Fibroblast of the conjunctiva (primary cell): ENCODE measurements around the gene PLXNB3.
"Not testable (repeated sequence)": the region's sequence is repeated elsewhere in the genome, so short reads cannot be mapped to it uniquely, and the experiment has no call there.

ENCODE experiments used
- DNase-seq: peaks from one replicate; pipeline ENCODE4 v3.0.0-alpha.2; 2010; ENCODE audit warnings: low read depth

PLXNB3 gene

GRCh38 chrX:153763989-153764755 is at the start of gene PLXNB3:
TSS of gene PLXNB3 (plus strand) at chrX:153764249. CDS start at chrX:153765536, 1,287 bp downstream.
- DNase-seq: peak; percentile 41

- no peak for DNase-seq
Measured at GRCh38 chrX:153714256-153714655, 49.8 kb upstream of the PLXNB3 start.

DNA sequence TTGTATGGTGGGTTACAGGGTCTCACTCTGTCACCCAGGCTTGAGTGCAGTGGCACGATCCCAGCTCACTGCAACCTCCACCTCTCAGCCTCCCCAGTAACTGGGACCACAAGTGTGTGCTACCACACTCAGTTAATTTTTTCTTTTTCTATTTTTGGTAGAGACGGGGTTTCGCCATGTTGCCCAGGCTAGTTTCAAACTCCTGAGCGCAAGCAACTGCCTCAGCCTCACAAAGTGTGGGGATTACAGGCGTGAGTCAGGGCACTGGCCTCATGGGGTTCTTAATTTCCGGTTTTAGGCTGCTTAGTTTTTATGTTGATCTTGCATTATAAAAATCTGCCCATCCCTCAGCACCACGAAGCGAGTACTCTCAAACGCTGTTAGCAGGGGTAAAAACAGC is 46.6 kb upstream of the PLXNB3 start:
- no peak for DNase-seq

GRCh38 chrX:153719238-153719637 is 44.8 kb upstream of the PLXNB3 start:
- DNase-seq: no peak

DNA sequence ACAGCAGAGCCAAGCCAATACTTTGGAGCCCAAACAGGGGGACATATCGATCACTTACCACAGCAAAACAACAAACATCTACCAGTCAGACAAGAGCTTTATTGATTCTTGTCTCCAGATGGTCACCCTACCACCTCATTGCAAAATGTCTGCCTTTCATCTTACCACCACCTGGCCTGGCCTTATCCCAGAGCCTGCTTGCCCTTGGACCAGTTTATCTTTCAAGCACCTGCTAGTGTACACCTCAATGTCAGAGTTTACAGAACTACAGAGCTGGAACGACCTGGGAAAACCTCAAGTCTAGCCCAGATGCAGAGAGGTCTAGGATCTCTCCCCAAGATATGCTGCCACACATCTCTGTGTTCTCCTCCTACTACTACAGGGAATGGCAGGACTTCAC is 44.3 kb upstream of the PLXNB3 start:
- DNase-seq: no peak

DNA sequence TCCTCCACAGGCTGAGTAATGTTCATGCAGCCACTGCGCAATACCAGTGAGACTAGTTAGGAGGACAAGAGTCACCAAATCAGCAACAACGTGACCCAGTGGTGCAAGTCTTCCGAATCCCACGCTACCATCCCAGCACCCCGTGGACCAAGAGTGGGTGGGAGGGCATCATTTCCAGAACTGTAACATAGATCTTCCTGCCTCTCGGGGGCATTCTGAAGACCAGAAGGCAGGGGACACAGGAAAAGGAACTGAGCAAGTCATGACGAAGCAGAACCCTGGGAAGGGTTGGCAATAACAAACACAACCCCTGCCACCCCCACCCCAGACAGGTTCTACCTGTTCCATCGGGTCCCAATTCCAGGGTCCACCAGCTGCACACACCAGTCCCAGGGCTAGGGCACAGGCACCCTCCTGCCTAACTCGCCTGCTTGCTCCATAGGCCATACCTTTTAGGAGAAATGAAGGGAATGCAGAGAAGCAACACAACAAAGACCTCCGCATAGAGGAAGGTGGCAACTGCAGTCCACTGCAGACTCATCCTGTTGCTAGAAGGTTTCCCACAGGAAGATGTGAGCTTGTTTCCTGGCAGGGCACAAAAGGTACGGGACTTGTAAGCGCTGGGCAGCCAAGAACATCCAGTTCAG is 41.2 kb upstream of the PLXNB3 start:
- no peak for DNase-seq

- DNase-seq: no peak
Measured at GRCh38 chrX:153723351-153724251, 40.4 kb upstream of the PLXNB3 start.

GRCh38 chrX:153724252-153725038 is 39.6 kb upstream of the PLXNB3 start, which contains the start of the genes ABCD1 and BCAP31:
TSS of gene ABCD1 (plus strand) at chrX:153724856. CDS start at chrX:153725267, 411 bp downstream.
TSS of gene BCAP31 (minus strand) at chrX:153724387. CDS start at chrX:153723244, 1,143 bp downstream.
- peak; percentile 69 for DNase-seq

DNA sequence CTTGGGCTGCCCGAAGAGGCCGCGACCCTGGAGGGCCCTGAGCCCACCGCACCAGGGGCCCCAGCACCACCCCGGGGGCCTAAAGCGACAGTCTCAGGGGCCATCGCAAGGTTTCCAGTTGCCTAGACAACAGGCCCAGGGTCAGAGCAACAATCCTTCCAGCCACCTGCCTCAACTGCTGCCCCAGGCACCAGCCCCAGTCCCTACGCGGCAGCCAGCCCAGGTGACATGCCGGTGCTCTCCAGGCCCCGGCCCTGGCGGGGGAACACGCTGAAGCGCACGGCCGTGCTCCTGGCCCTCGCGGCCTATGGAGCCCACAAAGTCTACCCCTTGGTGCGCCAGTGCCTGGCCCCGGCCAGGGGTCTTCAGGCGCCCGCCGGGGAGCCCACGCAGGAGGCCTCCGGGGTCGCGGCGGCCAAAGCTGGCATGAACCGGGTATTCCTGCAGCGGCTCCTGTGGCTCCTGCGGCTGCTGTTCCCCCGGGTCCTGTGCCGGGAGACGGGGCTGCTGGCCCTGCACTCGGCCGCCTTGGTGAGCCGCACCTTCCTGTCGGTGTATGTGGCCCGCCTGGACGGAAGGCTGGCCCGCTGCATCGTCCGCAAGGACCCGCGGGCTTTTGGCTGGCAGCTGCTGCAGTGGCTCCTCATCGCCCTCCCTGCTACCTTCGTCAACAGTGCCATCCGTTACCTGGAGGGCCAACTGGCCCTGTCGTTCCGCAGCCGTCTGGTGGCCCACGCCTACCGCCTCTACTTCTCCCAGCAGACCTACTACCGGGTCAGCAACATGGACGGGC is 38.8 kb upstream of the PLXNB3 start:
- no peak for DNase-seq

DNA sequence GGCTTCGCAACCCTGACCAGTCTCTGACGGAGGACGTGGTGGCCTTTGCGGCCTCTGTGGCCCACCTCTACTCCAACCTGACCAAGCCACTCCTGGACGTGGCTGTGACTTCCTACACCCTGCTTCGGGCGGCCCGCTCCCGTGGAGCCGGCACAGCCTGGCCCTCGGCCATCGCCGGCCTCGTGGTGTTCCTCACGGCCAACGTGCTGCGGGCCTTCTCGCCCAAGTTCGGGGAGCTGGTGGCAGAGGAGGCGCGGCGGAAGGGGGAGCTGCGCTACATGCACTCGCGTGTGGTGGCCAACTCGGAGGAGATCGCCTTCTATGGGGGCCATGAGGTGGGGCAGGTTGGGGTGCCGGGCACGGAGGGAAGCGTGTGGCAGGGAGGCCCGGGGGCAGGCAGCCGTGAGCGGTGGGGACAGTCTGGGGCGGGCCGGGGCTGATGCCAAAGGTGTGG is 38.2 kb upstream of the PLXNB3 start:
- no peak for DNase-seq

GRCh38 chrX:153726286-153727122 is 37.5 kb upstream of the PLXNB3 start:
- DNase-seq: no peak

DNA sequence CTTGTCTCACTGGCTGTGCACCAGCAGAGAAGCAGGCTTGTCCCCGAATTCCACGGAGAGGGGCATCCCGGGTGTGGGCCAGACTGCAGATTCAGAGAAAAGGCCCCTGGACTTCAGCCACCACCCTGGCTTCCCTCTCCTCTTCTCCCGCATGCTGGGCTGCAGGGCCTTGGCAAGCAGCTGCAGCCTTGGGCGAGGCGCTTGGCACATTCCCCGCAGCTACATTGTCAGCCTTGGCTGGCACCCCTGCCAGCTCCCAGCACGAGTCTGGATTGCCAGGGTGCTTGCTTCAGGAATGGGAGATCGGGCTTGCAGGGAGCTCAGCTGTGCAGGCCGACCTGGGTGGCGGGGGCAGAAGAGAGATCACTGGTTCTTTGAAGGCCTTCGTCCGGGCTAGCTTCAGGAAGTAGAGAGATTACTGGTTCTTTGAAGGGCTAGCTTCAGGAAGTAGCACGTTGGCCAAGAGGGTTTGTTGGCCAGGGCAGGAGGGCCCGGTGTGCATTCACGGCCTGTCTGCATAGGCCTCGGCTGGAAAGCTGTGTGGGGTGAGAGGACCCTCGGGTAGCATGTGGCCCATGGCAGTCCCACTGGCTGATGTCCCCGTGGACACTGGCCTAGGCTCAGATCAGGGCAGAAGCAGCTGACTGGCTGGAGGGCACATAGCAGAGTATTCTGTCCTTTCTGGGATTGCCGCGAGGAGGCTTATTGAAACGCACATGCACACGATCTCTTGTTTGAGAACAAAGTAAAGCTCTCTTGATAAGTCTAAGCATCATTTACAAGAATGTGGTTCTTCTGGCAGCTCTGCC is 36.7 kb upstream of the PLXNB3 start:
- DNase-seq: no peak

GRCh38 chrX:153728095-153728494 is 36.0 kb upstream of the PLXNB3 start:
- no peak for DNase-seq

DNA sequence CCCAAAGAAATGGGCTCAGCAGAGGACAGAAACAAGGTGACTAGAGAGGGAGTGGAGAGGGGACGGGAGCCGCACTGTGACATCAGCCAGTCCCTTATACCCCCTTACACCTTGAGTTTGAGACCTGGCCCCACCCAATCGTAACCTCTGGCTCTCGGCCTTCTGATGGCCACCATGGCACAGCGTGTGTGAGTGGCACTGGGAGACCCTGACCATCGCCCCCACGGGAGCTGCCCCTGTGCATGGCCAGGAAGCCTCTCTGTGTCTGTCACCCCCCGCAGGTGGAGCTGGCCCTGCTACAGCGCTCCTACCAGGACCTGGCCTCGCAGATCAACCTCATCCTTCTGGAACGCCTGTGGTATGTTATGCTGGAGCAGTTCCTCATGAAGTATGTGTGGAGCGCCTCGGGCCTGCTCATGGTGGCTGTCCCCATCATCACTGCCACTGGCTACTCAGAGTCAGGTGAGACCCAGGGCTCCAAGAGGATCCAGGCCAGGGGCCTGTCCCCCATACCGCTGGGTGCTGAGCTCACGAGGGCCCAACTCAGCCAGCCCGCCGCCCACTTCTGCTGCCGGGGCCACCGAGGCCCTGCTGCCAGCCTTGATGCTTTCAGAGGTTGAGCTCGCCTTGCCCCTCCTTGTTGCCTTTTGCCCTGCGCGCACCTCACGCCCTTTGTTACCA is 35.0 kb upstream of the PLXNB3 start:
- no peak for DNase-seq

DNA sequence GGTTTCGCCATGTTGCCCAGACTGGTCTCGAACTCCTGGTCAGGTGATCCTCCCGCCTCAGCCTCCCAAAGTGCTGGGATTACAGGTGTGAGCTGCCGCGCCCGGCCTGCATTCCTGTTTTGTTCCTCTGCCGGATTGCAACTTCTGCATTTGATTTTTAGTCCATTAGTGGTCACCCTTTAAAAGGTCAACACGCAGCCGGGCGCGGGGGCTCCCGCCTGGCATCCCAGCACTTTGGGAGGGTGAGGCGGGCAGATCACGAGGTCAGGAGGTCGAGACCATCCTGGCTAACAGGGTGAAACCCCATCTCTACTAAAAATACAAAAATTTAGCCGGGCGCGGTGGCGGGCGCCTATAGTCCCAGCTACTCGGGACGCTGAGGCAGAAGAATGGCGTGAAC is 33.9 kb upstream of the PLXNB3 start:
- DNase-seq: not testable (repeated sequence)

- no peak for DNase-seq
Measured at GRCh38 chrX:153731117-153731844, 32.8 kb upstream of the PLXNB3 start.

DNA sequence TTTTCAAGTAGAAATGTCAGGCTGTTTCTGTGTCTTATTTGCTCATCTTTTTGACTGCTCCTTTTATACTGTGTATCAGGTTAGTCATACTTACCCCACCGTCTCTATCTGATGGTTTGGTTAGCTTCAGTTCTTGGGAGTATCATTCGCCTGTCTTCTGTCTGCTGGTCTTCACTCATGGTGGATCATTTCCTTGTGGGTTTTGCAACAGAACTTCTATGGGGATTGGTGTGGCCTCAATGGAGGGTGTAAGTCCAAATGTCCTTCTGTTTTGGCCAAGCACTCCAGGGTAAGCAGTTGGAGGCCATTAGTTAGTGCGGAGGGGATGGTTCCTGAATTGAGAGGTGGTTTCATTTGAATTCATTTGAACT is 32.2 kb upstream of the PLXNB3 start:
- DNase-seq: no peak

GRCh38 chrX:153732401-153732800 is 31.6 kb upstream of the PLXNB3 start:
- DNase-seq: no peak
